ENCODE data around the gene GALNTL6. TPM values are rescaled to one million over a fixed set of nuclear protein-coding genes. Genes with fewer than 3 reads are reported as not detected.

The GALNTL6 gene
- total RNA-seq, 1 experiment from 2014 or later: not detected

- no peak overlapping the region for H4K5ac ChIP-seq (ENCODE audit: insufficient read length, low read depth, low read length)
- no peak overlapping the region for H2AK5ac ChIP-seq (ENCODE audit: insufficient read length, low read length)
- H3K56ac ChIP-seq (ENCODE audit: insufficient read length, low read depth, low read length): no peak overlapping the region
- TF ChIP-seq CTCF (conservative IDR thresholded peaks at IDR 0.05): no peak
- Mint-ChIP-seq H3K27ac (no peak overlapping the region), H3K4me1 (peaks cover 3 to 4% of the 10 kb centered on the region in 2 experiments), H3K9me3 (no peaks in the 10 kb centered on the region), H3K36me3 (ENCODE audit: insufficient read depth in 1 of 3, low read depth in 3 of 3) (no peaks in the 10 kb centered on the region), H3K4me3 (no peak overlapping the region), H3K27me3 (ENCODE audit: low read depth) (no peaks in the 10 kb centered on the region)
- no peak overlapping the region for H3K23ac ChIP-seq (ENCODE audit: insufficient read length, low read depth, low read length)
- H2BK15ac ChIP-seq (ENCODE audit: low read depth, low read length): no peak overlapping the region
- H4K20me1 ChIP-seq (ENCODE audit: control insufficient read depth, insufficient read depth, insufficient read length): no peaks in the 10 kb centered on the region
- H2BK20ac ChIP-seq (ENCODE audit: low read depth, low read length, poor library complexity, severe bottlenecking): no peak overlapping the region
- WGBS (ENCODE audit: extremely low coverage, insufficient read length, low lambda C conversion rate): no CpG with 5 or more reads among the region's 3 CpGs
- H3K4me1 ChIP-seq (ENCODE audit: insufficient read depth, low read length): no peaks in the 10 kb centered on the region
- H3K9me3 ChIP-seq (ENCODE audit: control insufficient read depth, low read depth, low read length): no peaks in the 10 kb centered on the region
- H3K4me2 ChIP-seq (ENCODE audit: insufficient read depth, insufficient read length, low read length): no peak overlapping the region
- H3K27ac ChIP-seq (ENCODE audit: insufficient read length, low read depth, low read length): no peak overlapping the region
- H2AFZ ChIP-seq (ENCODE audit: low read length): no peak overlapping the region
- no peak overlapping the region for H4K91ac ChIP-seq (ENCODE audit: insufficient read length, low read depth, low read length)
- H3K79me1 ChIP-seq (ENCODE audit: insufficient read depth, low read depth, low read length, poor library complexity, severe bottlenecking): no peaks in the 10 kb centered on the region
- no peak overlapping the region for H4K8ac ChIP-seq (replicated peaks; ENCODE audit: insufficient read length, low read depth, low read length)
- no peaks in the 10 kb centered on the region for H3K23me2 ChIP-seq (ENCODE audit: insufficient read length, low read depth, low read length, poor library complexity, severe bottlenecking)
- no peak for DNase-seq
- H3T11ph ChIP-seq (ENCODE audit: low read length): no peak overlapping the region
- no peak overlapping the region for H3K9ac ChIP-seq (ENCODE audit: extremely low read depth, insufficient read length, low read length)
- no peak overlapping the region for H2BK12ac ChIP-seq (ENCODE audit: insufficient read length, low read depth, low read length)
- H2BK120ac ChIP-seq (ENCODE audit: low read depth, low read length, poor library complexity, severe bottlenecking): no peak overlapping the region
- no peak overlapping the region for H3K4ac ChIP-seq (ENCODE audit: low read depth, low read length)
- H3K18ac ChIP-seq (ENCODE audit: insufficient read length, low read depth, low read length): no peak overlapping the region
- no peak overlapping the region for H3K14ac ChIP-seq (ENCODE audit: insufficient read depth, low read length)
- H2BK5ac ChIP-seq (ENCODE audit: insufficient read length, low read length): no peak overlapping the region
- no peaks in the 10 kb centered on the region for H3K27me3 ChIP-seq (ENCODE audit: insufficient read depth, low read length)
- no peaks in the 10 kb centered on the region for H3K79me2 ChIP-seq (ENCODE audit: insufficient read depth, low read length)
Observed at GRCh38 chr4:172404676-172405075, 591.5 kb downstream of the GALNTL6 start.
